Measurements from ENCODE around the gene RUFY4.

DNA sequence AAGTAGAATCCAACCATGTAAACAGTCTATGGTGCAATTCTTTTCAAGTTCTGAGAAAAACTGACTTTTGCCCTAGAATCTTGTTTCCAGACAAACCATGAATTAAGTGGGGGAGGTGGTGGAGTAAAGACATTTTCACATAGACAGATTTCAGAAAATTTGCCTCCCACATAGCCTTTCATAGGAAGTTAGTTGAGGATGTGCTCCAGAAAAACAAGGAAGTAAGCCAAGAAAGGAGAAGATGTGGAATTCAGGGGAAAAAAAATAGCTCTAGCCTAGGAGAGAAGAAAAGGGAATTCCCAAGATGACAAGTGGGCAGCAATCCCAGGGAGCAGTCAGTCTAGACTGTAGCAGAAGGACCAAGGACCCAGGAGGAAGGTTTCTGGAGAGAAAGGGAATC is 17.4 kb downstream of the RUFY4 start:
- TF ChIP-seq SIN3B (IDR thresholded peaks at IDR 0.05; ENCODE audit: low read length) (no peak), NR3C1 (CRISPR knock-in tag; IDR thresholded peaks at IDR 0.05) (no peak), ZNF230 (CRISPR knock-in tag; IDR thresholded peaks at IDR 0.05) (no peak), MLLT10 (CRISPR knock-in tag; IDR thresholded peaks at IDR 0.05) (no peak), STAG1 (CRISPR knock-in tag; IDR thresholded peaks at IDR 0.05) (no peak), CCDC6 (CRISPR knock-in tag; IDR thresholded peaks at IDR 0.05) (no peak), NKX3-1 (CRISPR knock-in tag; IDR thresholded peaks at IDR 0.05) (no peak), MAFG (CRISPR knock-in tag; IDR thresholded peaks at IDR 0.05) (no peak)
- TF ChIP-seq, protein P1, sequence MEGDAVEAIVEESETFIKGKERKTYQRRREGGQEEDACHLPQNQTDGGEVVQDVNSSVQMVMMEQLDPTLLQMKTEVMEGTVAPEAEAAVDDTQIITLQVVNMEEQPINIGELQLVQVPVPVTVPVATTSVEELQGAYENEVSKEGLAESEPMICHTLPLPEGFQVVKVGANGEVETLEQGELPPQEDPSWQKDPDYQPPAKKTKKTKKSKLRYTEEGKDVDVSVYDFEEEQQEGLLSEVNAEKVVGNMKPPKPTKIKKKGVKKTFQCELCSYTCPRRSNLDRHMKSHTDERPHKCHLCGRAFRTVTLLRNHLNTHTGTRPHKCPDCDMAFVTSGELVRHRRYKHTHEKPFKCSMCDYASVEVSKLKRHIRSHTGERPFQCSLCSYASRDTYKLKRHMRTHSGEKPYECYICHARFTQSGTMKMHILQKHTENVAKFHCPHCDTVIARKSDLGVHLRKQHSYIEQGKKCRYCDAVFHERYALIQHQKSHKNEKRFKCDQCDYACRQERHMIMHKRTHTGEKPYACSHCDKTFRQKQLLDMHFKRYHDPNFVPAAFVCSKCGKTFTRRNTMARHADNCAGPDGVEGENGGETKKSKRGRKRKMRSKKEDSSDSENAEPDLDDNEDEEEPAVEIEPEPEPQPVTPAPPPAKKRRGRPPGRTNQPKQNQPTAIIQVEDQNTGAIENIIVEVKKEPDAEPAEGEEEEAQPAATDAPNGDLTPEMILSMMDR (CRISPR knock-in tag; IDR thresholded peaks at IDR 0.05) = no peak
- TF ChIP-seq, protein P2, sequence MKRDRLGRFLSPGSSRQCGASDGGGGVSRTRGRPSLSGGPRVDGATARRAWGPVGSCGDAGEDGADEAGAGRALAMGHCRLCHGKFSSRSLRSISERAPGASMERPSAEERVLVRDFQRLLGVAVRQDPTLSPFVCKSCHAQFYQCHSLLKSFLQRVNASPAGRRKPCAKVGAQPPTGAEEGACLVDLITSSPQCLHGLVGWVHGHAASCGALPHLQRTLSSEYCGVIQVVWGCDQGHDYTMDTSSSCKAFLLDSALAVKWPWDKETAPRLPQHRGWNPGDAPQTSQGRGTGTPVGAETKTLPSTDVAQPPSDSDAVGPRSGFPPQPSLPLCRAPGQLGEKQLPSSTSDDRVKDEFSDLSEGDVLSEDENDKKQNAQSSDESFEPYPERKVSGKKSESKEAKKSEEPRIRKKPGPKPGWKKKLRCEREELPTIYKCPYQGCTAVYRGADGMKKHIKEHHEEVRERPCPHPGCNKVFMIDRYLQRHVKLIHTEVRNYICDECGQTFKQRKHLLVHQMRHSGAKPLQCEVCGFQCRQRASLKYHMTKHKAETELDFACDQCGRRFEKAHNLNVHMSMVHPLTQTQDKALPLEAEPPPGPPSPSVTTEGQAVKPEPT (CRISPR knock-in tag; IDR thresholded peaks at IDR 0.05; ENCODE audit: low read depth) = no peak
- TF ChIP-seq, protein P3, sequence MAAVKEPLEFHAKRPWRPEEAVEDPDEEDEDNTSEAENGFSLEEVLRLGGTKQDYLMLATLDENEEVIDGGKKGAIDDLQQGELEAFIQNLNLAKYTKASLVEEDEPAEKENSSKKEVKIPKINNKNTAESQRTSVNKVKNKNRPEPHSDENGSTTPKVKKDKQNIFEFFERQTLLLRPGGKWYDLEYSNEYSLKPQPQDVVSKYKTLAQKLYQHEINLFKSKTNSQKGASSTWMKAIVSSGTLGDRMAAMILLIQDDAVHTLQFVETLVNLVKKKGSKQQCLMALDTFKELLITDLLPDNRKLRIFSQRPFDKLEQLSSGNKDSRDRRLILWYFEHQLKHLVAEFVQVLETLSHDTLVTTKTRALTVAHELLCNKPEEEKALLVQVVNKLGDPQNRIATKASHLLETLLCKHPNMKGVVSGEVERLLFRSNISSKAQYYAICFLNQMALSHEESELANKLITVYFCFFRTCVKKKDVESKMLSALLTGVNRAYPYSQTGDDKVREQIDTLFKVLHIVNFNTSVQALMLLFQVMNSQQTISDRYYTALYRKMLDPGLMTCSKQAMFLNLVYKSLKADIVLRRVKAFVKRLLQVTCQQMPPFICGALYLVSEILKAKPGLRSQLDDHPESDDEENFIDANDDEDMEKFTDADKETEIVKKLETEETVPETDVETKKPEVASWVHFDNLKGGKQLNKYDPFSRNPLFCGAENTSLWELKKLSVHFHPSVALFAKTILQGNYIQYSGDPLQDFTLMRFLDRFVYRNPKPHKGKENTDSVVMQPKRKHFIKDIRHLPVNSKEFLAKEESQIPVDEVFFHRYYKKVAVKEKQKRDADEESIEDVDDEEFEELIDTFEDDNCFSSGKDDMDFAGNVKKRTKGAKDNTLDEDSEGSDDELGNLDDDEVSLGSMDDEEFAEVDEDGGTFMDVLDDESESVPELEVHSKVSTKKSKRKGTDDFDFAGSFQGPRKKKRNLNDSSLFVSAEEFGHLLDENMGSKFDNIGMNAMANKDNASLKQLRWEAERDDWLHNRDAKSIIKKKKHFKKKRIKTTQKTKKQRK (IDR thresholded peaks at IDR 0.05; ENCODE audit: low read length) = no peak
